Ecto neural progenitor cell (in vitro differentiated cells): Measurements from ENCODE around the gene ITPRID1.
"Not testable (repeated sequence)": the region's sequence is repeated elsewhere in the genome, so short reads cannot be mapped to it uniquely, and the experiment has no call there.

Experiments
- DNase-seq: peaks from one replicate; pipeline ENCODE4 v3.0.0-alpha.2; 2018; ENCODE audit warnings: low spot score

Gene ITPRID1

DNA sequence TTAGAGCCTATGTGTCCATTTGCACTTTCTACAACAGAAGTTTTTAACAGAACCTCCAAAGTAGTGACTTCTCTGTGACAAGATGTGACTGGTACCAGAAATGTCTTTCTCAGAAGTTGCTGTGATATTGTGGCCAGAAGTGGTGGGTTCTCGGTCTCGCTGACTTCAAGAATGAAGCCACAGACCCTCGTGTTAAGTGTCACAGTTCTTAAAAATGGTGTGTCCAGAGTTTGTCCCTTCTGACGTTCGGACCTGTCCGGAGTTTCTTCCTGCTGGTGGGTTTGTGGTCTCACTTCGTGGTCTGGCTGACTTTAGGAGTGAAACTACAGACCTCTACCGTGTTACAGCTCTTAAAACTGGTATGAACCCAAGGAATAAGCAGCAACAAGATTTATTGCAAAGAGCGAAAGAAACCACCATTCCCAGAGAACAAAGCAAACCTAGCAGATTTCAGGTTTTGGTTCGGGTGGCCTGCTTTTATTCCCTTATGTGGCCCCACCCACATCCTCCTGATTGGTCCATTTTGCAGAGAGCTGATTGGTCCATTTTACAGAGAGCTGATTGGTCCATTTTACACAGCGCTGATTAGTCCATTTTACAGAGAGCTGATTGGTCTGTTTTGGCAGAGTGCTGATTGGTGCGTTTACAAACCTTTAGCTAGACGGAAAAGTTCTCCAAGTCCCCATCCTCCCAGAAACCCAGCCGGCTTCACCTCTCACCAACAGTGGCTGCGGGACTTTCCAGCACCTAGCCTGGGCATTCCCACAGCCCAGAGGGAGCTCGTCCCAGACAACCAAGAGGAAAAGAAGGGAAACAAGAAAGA is 3.0 kb downstream of the ITPRID1 start:
- DNase-seq = no peak

DNA sequence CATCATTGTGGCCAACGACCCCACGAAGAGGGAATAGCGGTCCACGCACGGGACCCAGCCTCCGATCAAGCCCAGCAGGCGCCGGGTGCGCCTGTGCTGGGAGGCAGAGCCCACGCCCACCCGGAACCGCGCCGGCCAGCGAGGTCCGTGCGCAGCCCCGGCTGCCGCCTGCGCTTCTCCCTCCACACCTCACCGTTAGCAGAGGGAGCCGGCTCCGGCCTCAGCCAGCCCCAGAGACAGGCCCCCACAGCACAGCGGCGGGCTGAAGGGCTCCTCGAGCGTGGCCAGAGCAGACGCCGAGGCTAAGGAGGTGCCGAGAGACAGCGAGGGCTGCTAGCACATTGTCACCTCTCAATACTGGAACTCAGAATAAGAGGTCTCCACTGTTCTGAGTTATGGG is 3.6 kb downstream of the ITPRID1 start:
- DNase-seq = no peak

- no peak for DNase-seq
Measured at GRCh38 chr7:31518766-31519165, 4.9 kb downstream of the ITPRID1 start.

DNA sequence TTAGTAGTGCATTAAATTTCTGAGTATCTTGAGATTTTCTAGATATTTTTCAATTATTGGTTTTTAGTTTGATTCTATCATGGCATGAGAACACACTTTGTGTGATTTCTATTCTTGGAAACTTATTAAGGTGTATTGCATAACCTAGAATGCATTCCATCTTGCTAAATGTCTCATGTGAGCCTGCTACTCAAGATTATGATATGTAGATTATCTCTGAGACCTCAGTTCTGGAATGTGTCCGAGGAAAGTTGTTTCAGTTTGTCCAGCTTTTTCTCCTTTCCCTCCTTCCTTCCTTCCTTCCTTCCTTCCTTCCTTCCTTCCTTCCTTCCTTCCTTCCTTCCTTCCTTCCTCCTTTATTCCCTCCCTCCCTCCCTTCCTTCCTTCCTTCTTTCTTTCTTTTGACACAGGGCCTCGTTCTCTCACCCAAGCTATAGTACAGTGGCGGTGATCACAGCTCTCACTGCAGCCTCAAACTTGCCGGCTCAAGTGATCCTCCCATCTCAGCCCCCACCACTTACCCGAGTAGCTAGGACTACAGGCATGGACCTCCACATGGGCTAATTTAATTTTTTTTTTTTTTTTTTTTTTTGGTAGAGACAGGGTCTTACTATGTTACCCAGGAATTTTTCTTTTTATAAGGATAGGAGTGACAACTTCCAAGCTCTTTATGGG is 7.6 kb downstream of the ITPRID1 start:
- no peak for DNase-seq

- DNase-seq = no peak
Measured at GRCh38 chr7:31526864-31527263, 13.0 kb downstream of the ITPRID1 start.

GRCh38 chr7:31529103-31529502 is 15.2 kb downstream of the ITPRID1 start:
- DNase-seq = no peak

DNA sequence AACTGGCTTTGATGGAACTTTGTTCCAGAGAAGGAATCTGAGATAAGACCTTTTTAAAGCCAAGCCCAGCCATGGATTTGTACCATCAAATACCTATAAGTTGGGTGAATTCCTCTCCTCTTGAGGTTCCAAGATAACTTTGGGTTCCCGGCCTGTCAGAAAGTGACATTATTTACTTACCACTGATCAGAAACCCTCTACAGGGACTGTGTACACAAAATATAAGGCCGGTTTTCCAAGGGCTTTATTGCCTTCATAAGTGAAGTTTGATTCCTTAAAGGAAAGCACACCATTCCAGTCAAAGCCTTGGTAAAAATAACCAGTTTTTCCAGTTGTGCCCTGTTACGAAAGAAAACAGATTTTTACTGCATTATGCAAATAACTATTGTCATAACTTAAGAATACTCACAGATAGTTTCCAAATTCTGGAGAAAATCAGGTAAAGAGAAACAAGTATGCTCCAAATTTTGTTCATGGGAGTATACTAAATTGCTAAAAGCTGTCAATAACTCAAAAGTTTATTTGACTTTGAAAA is 26.8 kb downstream of the ITPRID1 start:
- not testable (repeated sequence) for DNase-seq

GRCh38 chr7:31545549-31545948 is 31.7 kb downstream of the ITPRID1 start:
- DNase-seq = no peak

GRCh38 chr7:31549611-31550010 is 35.7 kb downstream of the ITPRID1 start:
- no peak for DNase-seq

- DNase-seq = no peak
Measured at GRCh38 chr7:31550432-31550831, 36.5 kb downstream of the ITPRID1 start.

GRCh38 chr7:31553661-31554081 is 39.8 kb downstream of the ITPRID1 start:
- DNase-seq = no peak

DNA sequence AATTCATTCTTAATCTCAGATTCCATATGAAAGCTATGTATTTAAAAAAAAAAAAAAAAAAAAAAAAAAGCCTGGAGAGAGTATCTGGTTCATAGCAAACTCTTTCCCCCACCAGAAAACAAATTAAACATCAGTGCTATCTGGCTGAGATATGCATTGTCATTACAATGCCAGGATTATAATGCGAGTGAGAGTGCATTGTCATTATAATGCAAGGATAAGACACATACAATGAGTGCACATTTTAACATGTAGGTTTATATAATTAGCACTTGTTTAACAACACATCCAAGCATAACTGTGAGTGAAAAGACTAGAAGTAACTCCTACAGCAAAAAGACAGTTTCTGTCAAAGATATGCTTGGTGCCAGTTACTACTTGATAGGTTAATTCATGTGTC is 48.1 kb downstream of the ITPRID1 start:
- DNase-seq = no peak

DNA sequence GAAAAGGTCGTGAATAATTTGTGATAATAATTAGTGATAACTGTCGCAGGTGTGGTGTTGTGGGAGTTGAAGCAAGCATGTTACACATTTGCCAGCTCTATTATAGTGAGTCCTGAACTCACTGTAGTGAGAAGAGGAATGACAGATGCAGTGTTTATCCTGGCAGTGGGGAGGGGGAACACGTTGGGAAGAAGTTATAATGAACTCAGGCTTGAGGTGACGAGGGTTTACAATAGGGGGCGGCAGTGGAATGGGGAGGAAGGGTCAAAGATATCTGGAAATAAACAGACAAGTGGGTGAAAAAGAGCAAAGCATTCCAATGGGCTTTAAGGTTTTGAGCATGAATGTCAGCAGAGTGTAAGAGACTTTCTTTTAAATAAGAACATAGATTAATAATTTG is 49.6 kb downstream of the ITPRID1 start:
- no peak for DNase-seq

DNA sequence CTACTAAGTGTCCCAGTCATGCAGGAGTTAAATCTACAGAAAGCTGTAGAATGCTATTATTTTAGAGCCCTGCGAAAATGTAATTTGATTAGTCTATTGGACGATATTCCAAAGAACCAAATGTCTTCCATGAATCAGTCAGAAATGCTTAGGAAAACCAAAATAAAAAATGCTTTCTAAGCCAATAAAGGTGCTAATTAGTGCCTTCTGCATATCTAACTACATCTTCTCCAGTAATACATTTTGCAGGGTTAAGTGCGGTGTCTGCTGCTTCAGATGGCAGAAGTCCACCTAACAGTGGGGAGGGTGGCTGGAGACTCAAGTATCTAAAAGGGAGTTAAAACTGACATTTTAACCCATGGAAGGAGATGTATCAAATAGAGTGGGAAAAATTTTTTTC is 50.1 kb downstream of the ITPRID1 start:
- DNase-seq = no peak

- no peak for DNase-seq
Measured at GRCh38 chr7:31564661-31565060, 50.8 kb downstream of the ITPRID1 start.

GRCh38 chr7:31569528-31569927 is 55.6 kb downstream of the ITPRID1 start:
- DNase-seq = no peak

GRCh38 chr7:31583526-31583925 is 69.6 kb downstream of the ITPRID1 start:
- no peak for DNase-seq

GRCh38 chr7:31583942-31584341 is 70.1 kb downstream of the ITPRID1 start:
- no peak for DNase-seq

GRCh38 chr7:31595390-31595789 is 81.5 kb downstream of the ITPRID1 start:
- DNase-seq = no peak

DNA sequence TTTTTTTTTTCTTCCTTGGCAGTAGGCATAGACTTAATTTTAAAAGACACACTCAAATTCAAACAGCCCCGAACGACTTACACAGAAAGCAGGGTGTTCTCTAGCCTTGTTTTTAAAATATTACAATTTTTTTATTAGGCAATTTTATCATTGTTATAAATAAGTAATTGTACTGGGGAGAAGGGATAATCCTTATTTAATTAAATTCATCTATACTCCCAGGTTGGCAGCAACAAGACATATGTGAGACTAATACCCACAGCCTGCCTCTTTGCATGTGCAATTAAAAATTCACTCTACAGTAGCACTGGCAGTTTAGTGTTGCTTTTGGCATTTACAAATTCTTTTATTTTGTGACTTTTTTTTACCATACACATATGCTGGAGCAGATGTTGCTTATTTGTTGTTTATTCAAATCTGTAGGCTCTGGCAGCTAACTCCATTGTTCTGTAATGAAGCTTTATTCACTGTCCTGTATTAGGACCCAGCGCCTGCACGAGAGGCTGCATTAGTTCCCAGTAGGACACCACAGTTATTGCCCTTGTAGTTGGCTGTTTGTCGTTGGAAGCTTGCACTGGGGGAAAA is 88.2 kb downstream of the ITPRID1 start:
- no peak for DNase-seq

DNA sequence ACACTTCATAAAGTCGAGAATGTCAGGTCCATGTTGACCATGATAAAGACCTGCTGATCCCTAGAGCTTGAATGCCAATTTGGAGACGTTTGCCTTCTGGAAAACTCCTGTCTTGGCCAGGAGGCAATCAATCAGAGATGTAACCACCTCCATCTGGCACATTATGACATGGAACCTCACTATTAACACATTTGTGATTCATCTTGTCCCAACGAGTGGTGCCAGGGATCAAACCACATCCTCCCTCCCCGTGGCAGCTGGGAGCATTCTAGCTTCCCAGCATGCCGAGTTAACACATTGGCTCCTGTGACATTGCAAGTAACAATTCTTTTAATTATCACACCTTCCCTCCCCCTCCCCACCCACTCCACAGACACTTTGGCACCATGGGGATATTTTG is 89.2 kb downstream of the ITPRID1 start:
- no peak for DNase-seq

GRCh38 chr7:31613604-31614003 is 99.7 kb downstream of the ITPRID1 start:
- no peak for DNase-seq

- no peak for DNase-seq
Measured at GRCh38 chr7:31633467-31633866, 119.6 kb downstream of the ITPRID1 start.
